Mucosa of descending colon (tissue), 3 donors: ENCODE measurements around the gene FRS3. TPM values are rescaled to one million over a fixed set of nuclear protein-coding genes. Genes with fewer than 3 reads are reported as not detected.
"Not testable (repeated sequence)": the region's sequence is repeated elsewhere in the genome, so short reads cannot be mapped to it uniquely, and the experiment has no call there.

Experiments used
- ATAC-seq: fragments of 200-7000 bp; cut with Tn5 transposase; one replicate; pipeline ENCODE4 v1.9.1; 2020; ENCODE audit warnings: mild to moderate bottlenecking, moderate library complexity
- DNase-seq, 3 donors: peaks; one replicate each; pipeline ENCODE4 v3.0.0-alpha.2; 2020
- H3K36me3 ChIP-seq: fragments of 200-600 bp; one replicate; pipeline ENCODE4 v1.8.0; 2021; ENCODE audit warnings: low read depth, mild to moderate bottlenecking
- H3K4me1 ChIP-seq: fragments of 200-600 bp; one replicate; pipeline ENCODE4 v1.8.0; 2021; ENCODE audit warnings: low read depth, mild to moderate bottlenecking
- H3K4me3 ChIP-seq: fragments of 200-600 bp; one replicate; pipeline ENCODE4 v1.8.0; 2021; ENCODE audit warnings: mild to moderate bottlenecking
- H3K9me3 ChIP-seq: fragments of 200-600 bp; one replicate; pipeline ENCODE4 v1.8.0; 2021; ENCODE audit warnings: mild to moderate bottlenecking
- CTCF ChIP-seq: fragments of 200-600 bp; IDR thresholded peaks from one replicate; pipeline ENCODE4 v1.8.0; 2022; ENCODE audit warnings: antibody characterized with exemption, mild to moderate bottlenecking
- intact Hi-C, 2 donors: fragments of 100-400 bp; cut with DNase I in 1 of 2; cut with micrococcal nuclease in 1 of 2; formaldehyde crosslinking; loops; one replicate each; pipeline versions ENCODE4 v1.11.0 to v1.11.1; 2022; cut with DNase I, micrococcal nuclease
- total RNA-seq, 3 donors: library from RNA; stranded (reverse); fragmentation: NEBNext Ultra II Directional in 2 of 3; extraction: Animal tissue kit (Norgen Biotek cat#: 25700) in 2 of 3; gene quantifications; one replicate each; pipeline versions ENCODE4 v1.2.1 to v1.2.4, GENCODE V29; 2021 to 2023
- donor health status: DM: no; HTN: no; CAD: no; lungs with moderate emphysema.
- donor health status: DM: no; HTN: no; CAD: no.
- donor health status: DM: no; HTN: yes; CAD: no.

Gene FRS3
- total RNA-seq, 3 donors from 2014 or later = 3.6 to 7.9 (median 4.6) TPM

GRCh38 chr6:41821266-41821665 is 41.6 kb upstream of the FRS3 start:
- TF ChIP-seq CTCF = no peak
- no peaks in the 10 kb centered on the region for H3K9me3 ChIP-seq
- ATAC-seq (no peak), DNase-seq (no peak)
- no peak overlapping the region for H3K4me3 ChIP-seq
- no peaks in the 10 kb centered on the region for H3K36me3 ChIP-seq
- no peaks in the 10 kb centered on the region for H3K4me1 ChIP-seq
- intact Hi-C loops = no loop called here

- ATAC-seq (no peak), DNase-seq (no peak)
- no peaks in the 10 kb centered on the region for H3K36me3 ChIP-seq
- H3K9me3 ChIP-seq = no peaks in the 10 kb centered on the region
- H3K4me1 ChIP-seq = no peaks in the 10 kb centered on the region
- TF ChIP-seq CTCF = no peak
- intact Hi-C loops = no loop called here
- no peak overlapping the region for H3K4me3 ChIP-seq
Measured at GRCh38 chr6:41818271-41819054, 38.8 kb upstream of the FRS3 start.

- DNase-seq = no peak
- no peak for TF ChIP-seq CTCF
- intact Hi-C loops = no loop called here
- no peaks in the 10 kb centered on the region for H3K4me1 ChIP-seq
- no peak for ATAC-seq
- H3K36me3 ChIP-seq = no peaks in the 10 kb centered on the region
- no peak overlapping the region for H3K4me3 ChIP-seq
- no peaks in the 10 kb centered on the region for H3K9me3 ChIP-seq
Measured at GRCh38 chr6:41815587-41815986, 35.9 kb upstream of the FRS3 start.

GRCh38 chr6:41814629-41815028 is 34.9 kb upstream of the FRS3 start:
- intact Hi-C loops = no loop called here
- ATAC-seq = no peak
- DNase-seq = no peak
- H3K9me3 ChIP-seq = no peaks in the 10 kb centered on the region
- H3K4me3 ChIP-seq = no peak overlapping the region
- H3K36me3 ChIP-seq = no peaks in the 10 kb centered on the region
- TF ChIP-seq CTCF = no peak
- no peaks in the 10 kb centered on the region for H3K4me1 ChIP-seq

- H3K9me3 ChIP-seq = no peaks in the 10 kb centered on the region
- H3K4me1 ChIP-seq = no peaks in the 10 kb centered on the region
- ATAC-seq = no peak
- no peak for DNase-seq
- no peak for TF ChIP-seq CTCF
- no peak overlapping the region for H3K4me3 ChIP-seq
- intact Hi-C loops = no loop called here
- no peaks in the 10 kb centered on the region for H3K36me3 ChIP-seq
Measured at GRCh38 chr6:41813956-41814355, 34.3 kb upstream of the FRS3 start.

- DNase-seq (no peak), ATAC-seq (no peak)
- H3K4me3 ChIP-seq = no peak overlapping the region
- TF ChIP-seq CTCF = no peak
- intact Hi-C loops = no loop called here
- no peaks in the 10 kb centered on the region for H3K4me1 ChIP-seq
- no peaks in the 10 kb centered on the region for H3K36me3 ChIP-seq
- H3K9me3 ChIP-seq = no peaks in the 10 kb centered on the region
Measured at GRCh38 chr6:41813469-41813868, 33.8 kb upstream of the FRS3 start.

- DNase-seq, intact Hi-C loops, ATAC-seq, H3K4me1 ChIP-seq, H3K36me3 ChIP-seq, H3K9me3 ChIP-seq, H3K4me3 ChIP-seq: not testable (repeated sequence)
Measured at GRCh38 chr6:41811946-41812345, 32.2 kb upstream of the FRS3 start.
